HG03103 (cell line): ENCODE measurements around the gene JMJD4.
"Not testable (repeated sequence)": the region's sequence is repeated elsewhere in the genome, so short reads cannot be mapped to it uniquely, and the experiment has no call there.

Experiments used
- ATAC-seq: cut with Tn5 transposase; IDR thresholded peaks from one replicate; pipeline ENCODE4 v1.9.1; 2021; ENCODE audit warnings: low read depth; ENCODE audit not compliant: unreplicated experiment

The JMJD4 gene

GRCh38 chr1:227707846-227708245, 27.3 kb downstream of the JMJD4 start:
- ATAC-seq = no peak

- not testable (repeated sequence) for ATAC-seq
These were observed 33.5 kb downstream of the JMJD4 start for GRCh38 chr1:227701631-227702030.

- no peak for ATAC-seq
These were observed 37.7 kb downstream of the JMJD4 start for GRCh38 chr1:227697321-227697864.

GRCh38 chr1:227685807-227686206, 49.3 kb downstream of the JMJD4 start:
- no peak for ATAC-seq
